Endodermal cell (in vitro differentiated cells): ENCODE data around the gene BATF. TPM values are rescaled to one million over a fixed set of nuclear protein-coding genes. Genes with fewer than 3 reads are reported as not detected.

ENCODE experiments used
- DNase-seq: peaks from one replicate; pipeline ENCODE4 v3.0.0-alpha.2; 2017
- H3K27ac ChIP-seq: 2 replicates; pipeline ENCODE4 v1.5.1; 2013; ENCODE audit warnings: mild to moderate bottlenecking, low read depth, low read length, moderate library complexity
- H3K27me3 ChIP-seq: 2 replicates; pipeline ENCODE4 v1.6.1; 2013; ENCODE audit warnings: mild to moderate bottlenecking, low read length, moderate library complexity; ENCODE audit not compliant: insufficient read depth, control insufficient read depth, poor library complexity, severe bottlenecking
- H3K36me3 ChIP-seq: 2 replicates; pipeline ENCODE4 v1.7.0; 2013; ENCODE audit warnings: mild to moderate bottlenecking, low read length, moderate library complexity; ENCODE audit not compliant: control insufficient read depth, insufficient read depth
- H3K4me1 ChIP-seq: one replicate; pipeline ENCODE4 v1.7.0; 2013; ENCODE audit warnings: low read length; ENCODE audit not compliant: control insufficient read depth, insufficient read depth
- H3K4me3 ChIP-seq: 2 replicates; pipeline ENCODE4 v1.5.1; 2013; ENCODE audit warnings: mild to moderate bottlenecking, low read length, moderate library complexity
- H3K9ac ChIP-seq: 2 replicates; pipeline ENCODE4 v1.6.1; 2013; ENCODE audit warnings: mild to moderate bottlenecking, low read length, moderate library complexity; ENCODE audit not compliant: poor library complexity, severe bottlenecking; ENCODE audit errors: extremely low read depth
- H3K9me3 ChIP-seq: 2 replicates; pipeline ENCODE4 v1.6.1; 2013; ENCODE audit warnings: mild to moderate bottlenecking, low read length, moderate library complexity; ENCODE audit not compliant: control insufficient read depth
- H3K27ac Mint-ChIP-seq: 2 replicates; pipeline ENCODE4 v1.8.0; 2020; ENCODE audit warnings: mixed read lengths
- H3K27me3 Mint-ChIP-seq: 2 replicates; pipeline ENCODE4 v1.8.0; 2021; ENCODE audit warnings: mild to moderate bottlenecking, mixed read lengths; ENCODE audit not compliant: insufficient read depth
- H3K36me3 Mint-ChIP-seq: 2 replicates; pipeline ENCODE4 v1.8.0; 2020; ENCODE audit warnings: low read depth, mixed read lengths
- H3K4me1 Mint-ChIP-seq: 2 replicates; pipeline ENCODE4 v1.8.0; 2020; ENCODE audit warnings: mixed read lengths
- H3K4me3 Mint-ChIP-seq: 2 replicates; pipeline ENCODE4 v1.8.0; 2020; ENCODE audit warnings: mild to moderate bottlenecking, moderate library complexity, mixed read lengths
- H3K9me3 Mint-ChIP-seq: 2 replicates; pipeline ENCODE4 v1.8.0; 2020; ENCODE audit warnings: mild to moderate bottlenecking, mixed read lengths
- WGBS, 2 experiments: methylation state at CpG; one replicate each; pipeline versions ENCODE4 v1.1.5 to v1.1.7; 2013; ENCODE audit warnings: missing lambda C conversion rate in 2 of 2, mixed read lengths in 1 of 2; ENCODE audit not compliant: insufficient coverage in 1 of 2, insufficient read length in 1 of 2; 5-methylcytosine and 5-hydroxymethylcytosine counted together
- total RNA-seq, 2 donors: library from RNA; stranded (reverse); fragmentation: NEBNext Ultra II Directional in 1 of 2; extraction: Animal tissue kit (Norgen Biotek cat#: 25700) in 1 of 2; gene quantifications; 2 replicates in 1 of 2; 3 replicates in 1 of 2; pipeline ENCODE4 v1.2.1, GENCODE V29; 2021
- TF ChIP-seq, protein P1 (sequence below): fragments of 200-600 bp; sonication (generic); conservative IDR thresholded peaks from 2 replicates; pipeline ENCODE4 v1.5.0; 2021; ENCODE audit warnings: antibody characterized with exemption, mild to moderate bottlenecking

Gene BATF
- total RNA-seq, 2 donors from 2014 or later, result not detected

- Histone ChIP-seq H3K4me3 (peak within 1 kb of the TSS; percentile 84), H3K9me3 (no peaks in the 10 kb centered on the region), H3K9ac (peak within 1 kb of the TSS; percentile 33), H3K27ac (peak within 1 kb of the TSS; percentile 87), H3K27me3 (peaks cover 5% of the 10 kb centered on the region), H3K36me3 (no peaks in the 10 kb centered on the region), H3K4me1 (no peaks in the 10 kb centered on the region)
- H3K4me3 Mint-ChIP-seq, result no peak within 1 kb of the TSS
- no peaks in the 10 kb centered on the region for H3K36me3 Mint-ChIP-seq
- H3K27me3 Mint-ChIP-seq, result peaks cover 32% of the 10 kb centered on the region
- 0% methylated on average over 19 to 49 of the region's 49 CpGs for WGBS, 2 experiments
- H3K4me1 Mint-ChIP-seq, result no peaks in the 10 kb centered on the region
- DNase-seq, result peak; percentile 85
- TF ChIP-seq, protein P1, sequence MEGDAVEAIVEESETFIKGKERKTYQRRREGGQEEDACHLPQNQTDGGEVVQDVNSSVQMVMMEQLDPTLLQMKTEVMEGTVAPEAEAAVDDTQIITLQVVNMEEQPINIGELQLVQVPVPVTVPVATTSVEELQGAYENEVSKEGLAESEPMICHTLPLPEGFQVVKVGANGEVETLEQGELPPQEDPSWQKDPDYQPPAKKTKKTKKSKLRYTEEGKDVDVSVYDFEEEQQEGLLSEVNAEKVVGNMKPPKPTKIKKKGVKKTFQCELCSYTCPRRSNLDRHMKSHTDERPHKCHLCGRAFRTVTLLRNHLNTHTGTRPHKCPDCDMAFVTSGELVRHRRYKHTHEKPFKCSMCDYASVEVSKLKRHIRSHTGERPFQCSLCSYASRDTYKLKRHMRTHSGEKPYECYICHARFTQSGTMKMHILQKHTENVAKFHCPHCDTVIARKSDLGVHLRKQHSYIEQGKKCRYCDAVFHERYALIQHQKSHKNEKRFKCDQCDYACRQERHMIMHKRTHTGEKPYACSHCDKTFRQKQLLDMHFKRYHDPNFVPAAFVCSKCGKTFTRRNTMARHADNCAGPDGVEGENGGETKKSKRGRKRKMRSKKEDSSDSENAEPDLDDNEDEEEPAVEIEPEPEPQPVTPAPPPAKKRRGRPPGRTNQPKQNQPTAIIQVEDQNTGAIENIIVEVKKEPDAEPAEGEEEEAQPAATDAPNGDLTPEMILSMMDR, result no peak
- H3K27ac Mint-ChIP-seq, result peak within 1 kb of the TSS; percentile 85
- peaks cover 2% of the 10 kb centered on the region for H3K9me3 Mint-ChIP-seq
These were observed 56.0 kb downstream of the BATF start, which contains the start of gene FLVCR2 for GRCh38 chr14:75578102-75578785. Gene FLVCR2, plus strand, starts transcription at chr14:75578620. Its CDS starts 353 bp downstream, at chr14:75578973.

GRCh38 chr14:75578786-75579337 is 56.6 kb downstream of the BATF start:
- Mint-ChIP-seq H3K27ac (no peak overlapping the region), H3K9me3 (peaks cover 2% of the 10 kb centered on the region), H3K4me3 (no peak overlapping the region), H3K4me1 (no peaks in the 10 kb centered on the region), H3K27me3 (peaks cover 28% of the 10 kb centered on the region), H3K36me3 (no peaks in the 10 kb centered on the region)
- H3K4me3 ChIP-seq, result peak overlapping the region; percentile 84
- TF ChIP-seq, protein P1, result peak; percentile 68
- H3K27me3 ChIP-seq, result no peaks in the 10 kb centered on the region
- H3K36me3 ChIP-seq, result no peaks in the 10 kb centered on the region
- no peaks in the 10 kb centered on the region for H3K4me1 ChIP-seq
- 68 to 71% methylated on average over 12 to 21 of the region's 21 CpGs for WGBS, 2 experiments
- H3K9me3 ChIP-seq, result no peaks in the 10 kb centered on the region
- H3K9ac ChIP-seq, result peak overlapping the region; percentile 33
- no peak for DNase-seq
- peak overlapping the region; percentile 42 for H3K27ac ChIP-seq

DNA sequence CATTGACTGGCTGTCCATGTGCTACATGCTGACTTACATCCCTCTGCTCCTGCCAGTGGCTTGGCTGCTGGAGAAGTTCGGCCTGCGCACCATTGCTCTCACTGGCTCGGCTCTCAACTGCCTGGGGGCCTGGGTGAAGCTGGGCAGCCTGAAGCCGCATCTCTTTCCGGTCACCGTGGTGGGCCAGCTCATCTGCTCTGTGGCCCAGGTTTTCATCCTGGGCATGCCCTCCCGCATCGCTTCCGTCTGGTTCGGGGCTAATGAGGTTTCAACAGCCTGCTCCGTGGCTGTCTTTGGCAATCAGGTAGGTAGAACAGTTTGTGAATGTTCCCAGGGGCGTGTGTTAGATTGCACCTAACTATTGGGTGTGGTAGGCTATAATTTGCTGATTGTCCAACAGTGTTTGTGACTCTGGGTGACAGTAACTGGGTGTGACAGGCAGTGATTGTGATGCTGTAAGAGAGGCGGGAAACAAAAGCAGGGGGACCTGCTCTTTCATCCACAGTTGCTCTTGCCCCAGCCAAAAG is 57.1 kb downstream of the BATF start:
- H3K27me3 ChIP-seq, result no peaks in the 10 kb centered on the region
- TF ChIP-seq, protein P1, result no peak
- H3K4me1 ChIP-seq, result no peaks in the 10 kb centered on the region
- WGBS, 2 experiments, result 89 to 95% methylated on average over 11 to 13 of the region's 13 CpGs
- no peak overlapping the region for H3K9ac ChIP-seq
- no peaks in the 10 kb centered on the region for H3K9me3 ChIP-seq
- Mint-ChIP-seq H3K36me3 (no peaks in the 10 kb centered on the region), H3K9me3 (peaks cover 2% of the 10 kb centered on the region), H3K27me3 (peaks cover 25% of the 10 kb centered on the region), H3K4me3 (no peak overlapping the region), H3K4me1 (peaks cover 5% of the 10 kb centered on the region), H3K27ac (no peak overlapping the region)
- H3K36me3 ChIP-seq, result no peaks in the 10 kb centered on the region
- H3K4me3 ChIP-seq, result peak overlapping the region; percentile 84
- H3K27ac ChIP-seq, result no peak overlapping the region
- DNase-seq, result no peak
